Renal cortical epithelial cell (primary cell): ENCODE data around the gene SFN. TPM values are rescaled to one million over a fixed set of nuclear protein-coding genes. Genes with fewer than 3 reads are reported as not detected.
"Not testable (repeated sequence)": the region's sequence is repeated elsewhere in the genome, so short reads cannot be mapped to it uniquely, and the experiment has no call there.

ENCODE experiments used
- DNase-seq: peaks from one replicate; pipeline ENCODE4 v3.0.0-alpha.2; 2011; ENCODE audit warnings: low read depth
- total RNA-seq: library from RNA; depleted of rRNA; stranded (reverse); fragments of >200 nt; gene quantifications from 2 replicates; pipeline ENCODE4 v1.2.3, GENCODE V29; 2014

The SFN gene
- total RNA-seq, 1 donor from 2014 or later, result 21.6 TPM

GRCh38 chr1:26839339-26839722, 23.6 kb upstream of the SFN start:
- no peak for DNase-seq

GRCh38 chr1:26839779-26840178, 23.2 kb upstream of the SFN start:
- DNase-seq, result no peak

GRCh38 chr1:26844424-26845196, 18.3 kb upstream of the SFN start:
- DNase-seq, result no peak

- not testable (repeated sequence) for DNase-seq
Measured at GRCh38 chr1:26847826-26848225, 15.1 kb upstream of the SFN start.

- DNase-seq, result no peak
Measured at GRCh38 chr1:26848499-26848898, 14.4 kb upstream of the SFN start.

- peak; percentile 96 for DNase-seq
Measured at GRCh38 chr1:26848941-26849774, 13.8 kb upstream of the SFN start.

- no peak for DNase-seq
Measured at GRCh38 chr1:26851106-26851684, 11.8 kb upstream of the SFN start.

- no peak for DNase-seq
Measured at GRCh38 chr1:26852701-26853100, 10.2 kb upstream of the SFN start.

- peak; percentile 75 for DNase-seq
Measured at GRCh38 chr1:26853156-26853555, 9.8 kb upstream of the SFN start.

- DNase-seq, result no peak
Measured at GRCh38 chr1:26853600-26853999, 9.3 kb upstream of the SFN start.

- no peak for DNase-seq
Measured at GRCh38 chr1:26854906-26855305, 8.0 kb upstream of the SFN start.

GRCh38 chr1:26855636-26856035, 7.3 kb upstream of the SFN start:
- no peak for DNase-seq

GRCh38 chr1:26856181-26856580, 6.8 kb upstream of the SFN start:
- DNase-seq, result no peak

- no peak for DNase-seq
Measured at GRCh38 chr1:26856604-26857469, 6.1 kb upstream of the SFN start.

- no peak for DNase-seq
Measured at GRCh38 chr1:26857473-26858060, 5.4 kb upstream of the SFN start.

GRCh38 chr1:26858160-26858559, 4.8 kb upstream of the SFN start:
- DNase-seq, result no peak

- no peak for DNase-seq
Measured at GRCh38 chr1:26858891-26859640, 3.9 kb upstream of the SFN start.

GRCh38 chr1:26861286-26861701, 1.7 kb upstream of the SFN start:
- no peak for DNase-seq

- peak; percentile 74 for DNase-seq
Measured at GRCh38 chr1:26861889-26862378, 1.0 kb upstream of the SFN start.

- DNase-seq, result no peak
Measured at GRCh38 chr1:26863685-26864077, 732 bp downstream of the SFN start.
